HEK293T (cell line): Measurements from ENCODE around the gene NECTIN1.

Experiments used
- CTCF ChIA-PET: fragments of 350-600 bp; formaldehyde crosslinking; extraction: SDS; loops from one replicate; lab custom pipeline; 2021; ENCODE audit warnings: antibody characterized with exemption, inconsistent platforms; lab: Yijun Ruan, JAX
- POLR2A ChIA-PET: fragments of 350-600 bp; formaldehyde crosslinking; extraction: SDS; loops from one replicate; lab custom pipeline; 2020; ENCODE audit warnings: antibody characterized with exemption, inconsistent platforms; lab: Yijun Ruan, JAX
- DNase-seq: peaks from one replicate; pipeline ENCODE4 v3.0.0; 2012; ENCODE audit warnings: mixed read lengths; ENCODE audit errors: extremely low spot score
- ARNT ChIP-seq: fragments of 450-650 bp; IDR thresholded peaks from 2 replicates; pipeline ENCODE4 v1.6.1; 2017; ENCODE audit warnings: mild to moderate bottlenecking
- BHLHE40 ChIP-seq: fragments of 450-650 bp; IDR thresholded peaks from 2 replicates; pipeline ENCODE4 v1.6.1; 2016; ENCODE audit warnings: mild to moderate bottlenecking, moderate library complexity, borderline replicate concordance
- CTBP1 ChIP-seq: fragments of 450-650 bp; IDR thresholded peaks from 2 replicates; pipeline ENCODE4 v1.6.1; 2016; ENCODE audit warnings: borderline replicate concordance
- ELF4 ChIP-seq: fragments of 450-650 bp; IDR thresholded peaks from 2 replicates; pipeline ENCODE4 v1.6.1; 2017; ENCODE audit warnings: antibody characterized with exemption
- FOXA1 ChIP-seq: fragments of 450-650 bp; IDR thresholded peaks from 2 replicates; pipeline ENCODE4 v1.6.1; 2016; ENCODE audit warnings: mild to moderate bottlenecking
- FOXK2 ChIP-seq: fragments of 450-650 bp; IDR thresholded peaks from 2 replicates; pipeline ENCODE4 v1.6.1; 2016; ENCODE audit warnings: mild to moderate bottlenecking
- FOXM1 ChIP-seq: fragments of 450-650 bp; IDR thresholded peaks from 2 replicates; pipeline ENCODE4 v1.6.1; 2017; ENCODE audit warnings: mild to moderate bottlenecking, borderline replicate concordance
- HDGF ChIP-seq: fragments of 450-650 bp; IDR thresholded peaks from 2 replicates; pipeline ENCODE4 v1.6.1; 2017; ENCODE audit warnings: antibody characterized with exemption, borderline replicate concordance
- L3MBTL2 ChIP-seq: fragments of 450-650 bp; conservative IDR thresholded peaks from 2 replicates; pipeline ENCODE4 v1.6.1; 2016; ENCODE audit warnings: mild to moderate bottlenecking
- LEF1 ChIP-seq: fragments of 450-650 bp; IDR thresholded peaks from 2 replicates; pipeline ENCODE4 v1.6.1; 2017; ENCODE audit warnings: mild to moderate bottlenecking, borderline replicate concordance
- NFRKB ChIP-seq: fragments of 450-650 bp; IDR thresholded peaks from 2 replicates; pipeline ENCODE4 v1.6.1; 2016; ENCODE audit warnings: mild to moderate bottlenecking, moderate library complexity
- PKNOX1 ChIP-seq: fragments of 450-650 bp; IDR thresholded peaks from 2 replicates; pipeline ENCODE4 v1.6.1; 2016
- SP1 ChIP-seq: fragments of 450-650 bp; IDR thresholded peaks from 2 replicates; pipeline ENCODE4 v1.6.1; 2017
- SUZ12 ChIP-seq: fragments of 450-650 bp; IDR thresholded peaks from 2 replicates; pipeline ENCODE4 v1.6.1; 2016; ENCODE audit warnings: mild to moderate bottlenecking
- TARDBP ChIP-seq: fragments of 450-650 bp; IDR thresholded peaks from 2 replicates; pipeline ENCODE4 v1.6.1; 2016
- ZNF384 ChIP-seq: fragments of 450-650 bp; IDR thresholded peaks from 2 replicates; pipeline ENCODE4 v1.6.1; 2016

NECTIN1 gene

GRCh38 chr11:119638851-119639250, 90.1 kb downstream of the NECTIN1 start:
- CTCF ChIA-PET, result interaction anchor here (0.9 to 1.1 kb wide), 2 partner anchors 15 to 68 kb away, joined by 3 read pairs; no protein-coding TSS in a partner anchor
- no peak for DNase-seq
- POLR2A ChIA-PET, result no interaction called here
- TF ChIP-seq ZNF384, result no peak
- no peak for TF ChIP-seq FOXA1
- no peak for TF ChIP-seq HDGF
- TF ChIP-seq TARDBP, result no peak
- TF ChIP-seq ELF4, result no peak
- no peak for TF ChIP-seq SP1
- TF ChIP-seq NFRKB, result no peak
- no peak for TF ChIP-seq FOXK2
- TF ChIP-seq ARNT, result no peak
- no peak for TF ChIP-seq CTBP1
- TF ChIP-seq SUZ12, result no peak
- no peak for TF ChIP-seq LEF1
- TF ChIP-seq FOXM1, result no peak
- no peak for TF ChIP-seq PKNOX1
- no peak for TF ChIP-seq L3MBTL2
- no peak for TF ChIP-seq BHLHE40

- no peak for DNase-seq
- TF ChIP-seq BHLHE40, result no peak
- TF ChIP-seq L3MBTL2, result no peak
- no peak for TF ChIP-seq PKNOX1
- no peak for TF ChIP-seq SP1
- TF ChIP-seq ARNT, result no peak
- no peak for TF ChIP-seq CTBP1
- no peak for TF ChIP-seq FOXM1
- no peak for TF ChIP-seq LEF1
- no peak for TF ChIP-seq TARDBP
- no peak for TF ChIP-seq ZNF384
- no peak for TF ChIP-seq FOXK2
- no peak for TF ChIP-seq ELF4
- TF ChIP-seq FOXA1, result no peak
- no peak for TF ChIP-seq SUZ12
- no peak for TF ChIP-seq HDGF
- no peak for TF ChIP-seq NFRKB
- ChIA-PET CTCF (no interaction called here), POLR2A (no interaction called here)
Measured at GRCh38 chr11:119637481-119637880, 91.5 kb downstream of the NECTIN1 start.

GRCh38 chr11:119635776-119636175, 93.2 kb downstream of the NECTIN1 start:
- TF ChIP-seq ELF4 (no peak), PKNOX1 (no peak), SP1 (no peak), NFRKB (no peak), HDGF (no peak), BHLHE40 (no peak), ARNT (no peak), LEF1 (no peak), FOXA1 (no peak), FOXM1 (no peak), FOXK2 (no peak), L3MBTL2 (no peak), ZNF384 (no peak), SUZ12 (no peak), CTBP1 (no peak), TARDBP (no peak)
- CTCF ChIA-PET, result no interaction called here
- no peak for DNase-seq
- POLR2A ChIA-PET, result no interaction called here

- ChIA-PET POLR2A (no interaction called here), CTCF (no interaction called here)
- TF ChIP-seq FOXK2 (no peak), FOXM1 (no peak), TARDBP (no peak), L3MBTL2 (no peak), CTBP1 (no peak), SP1 (no peak), ARNT (no peak), PKNOX1 (no peak), ELF4 (no peak), NFRKB (no peak), ZNF384 (no peak), FOXA1 (no peak), SUZ12 (no peak), LEF1 (no peak), HDGF (no peak), BHLHE40 (no peak)
- DNase-seq, result no peak
Measured at GRCh38 chr11:119635041-119635740, 93.8 kb downstream of the NECTIN1 start.

- CTCF ChIA-PET, result interaction anchor here (1.4 kb wide), 1 partner anchor 9 kb away, joined by 5 read pairs; no protein-coding TSS in a partner anchor
- DNase-seq, result no peak
- TF ChIP-seq FOXM1 (no peak), ELF4 (no peak), BHLHE40 (no peak), ZNF384 (no peak), FOXA1 (no peak), SP1 (no peak), TARDBP (no peak), ARNT (no peak), SUZ12 (no peak), LEF1 (no peak), CTBP1 (no peak), NFRKB (no peak), FOXK2 (no peak), L3MBTL2 (no peak), PKNOX1 (no peak), HDGF (no peak)
- POLR2A ChIA-PET, result no interaction called here
Measured at GRCh38 chr11:119634301-119634700, 94.7 kb downstream of the NECTIN1 start.
